OCI-LY7 (cell line): ENCODE measurements around the gene HASPIN. TPM values are rescaled to one million over a fixed set of nuclear protein-coding genes. Genes with fewer than 3 reads are reported as not detected.

Source experiments
- BruUV-seq: library from RNA; stranded (reverse); fragments of 400-500 nt; replicated peaks from 2 replicates; lab custom pipeline; 2021; lab: Mats Ljungman, UMichigan
- CTCF ChIA-PET: fragments of 300-600 bp; sonication (Branson Sonifier 250); formaldehyde crosslinking; loops from one replicate; lab custom pipeline; 2022; ENCODE audit warnings: antibody characterized with exemption; ENCODE audit not compliant: unreplicated experiment; lab: Charles Lee
- POLR2A ChIA-PET: fragments of 300-600 bp; sonication (Branson Sonifier 250); formaldehyde crosslinking; loops from one replicate; lab custom pipeline; 2022; ENCODE audit warnings: antibody characterized with exemption; lab: Charles Lee
- DNase-seq: peaks from one replicate; pipeline ENCODE4 v3.0.0-alpha.2; 2015; ENCODE audit warnings: low spot score
- H2AFZ ChIP-seq: fragments of 200-600 bp; sonication (generic), shearing (Covaris generic); 2 replicates; pipeline ENCODE4 v1.6.1; 2014; ENCODE audit warnings: mild to moderate bottlenecking, antibody characterized with exemption, low read length, moderate library complexity
- H3K27ac ChIP-seq: fragments of 200-600 bp; sonication (generic); 2 replicates; pipeline ENCODE4 v1.5.1; 2014; ENCODE audit warnings: mixed run types, low read depth, mild to moderate bottlenecking, moderate library complexity, low read length, inconsistent platforms; ENCODE audit not compliant: poor library complexity, severe bottlenecking
- H3K36me3 ChIP-seq: fragments of 200-600 bp; sonication (generic); 2 replicates; pipeline ENCODE4 v1.6.1; 2014; ENCODE audit warnings: mild to moderate bottlenecking, antibody characterized with exemption, low read length, moderate library complexity, mixed read lengths; ENCODE audit not compliant: insufficient read depth
- H3K4me1 ChIP-seq: fragments of 200-600 bp; sonication (generic); 2 replicates; pipeline ENCODE4 v1.5.1; 2014; ENCODE audit warnings: mild to moderate bottlenecking, low read length; ENCODE audit not compliant: insufficient read depth, poor library complexity, severe bottlenecking
- H3K4me2 ChIP-seq: fragments of 200-600 bp; sonication (generic); 2 replicates; pipeline ENCODE4 v1.6.1; 2014; ENCODE audit warnings: mild to moderate bottlenecking, low read length
- H3K4me3 ChIP-seq: fragments of 200-600 bp; sonication (generic); 2 replicates; pipeline ENCODE4 v1.5.1; 2014; ENCODE audit warnings: mild to moderate bottlenecking, low read depth, low read length; ENCODE audit not compliant: poor library complexity, severe bottlenecking
- H3K79me2 ChIP-seq: fragments of 200-600 bp; sonication (generic); 2 replicates; pipeline ENCODE4 v1.6.1; 2016; ENCODE audit warnings: low read depth, mild to moderate bottlenecking, low read length, moderate library complexity, mixed read lengths; ENCODE audit not compliant: insufficient read depth
- H3K9me2 ChIP-seq: fragments of 200-600 bp; sonication (generic); 2 replicates; pipeline ENCODE4 v1.6.1; 2016; ENCODE audit warnings: mild to moderate bottlenecking, low read length, mixed read lengths; ENCODE audit not compliant: insufficient read depth
- H3K9me3 ChIP-seq: fragments of 200-600 bp; sonication (generic); 2 replicates; pipeline ENCODE4 v1.6.1; 2014; ENCODE audit warnings: mild to moderate bottlenecking, mixed run types, low read length, mixed read lengths
- H4K20me1 ChIP-seq: fragments of 200-600 bp; sonication (generic); 2 replicates; pipeline ENCODE4 v1.6.1; 2014; ENCODE audit warnings: mild to moderate bottlenecking, antibody characterized with exemption, low read length, moderate library complexity, mixed read lengths; ENCODE audit not compliant: insufficient read depth
- CTCF ChIP-seq: fragments of 200-600 bp; sonication (generic); conservative IDR thresholded peaks from 2 replicates; pipeline ENCODE4 v1.5.1; 2014; ENCODE audit warnings: mild to moderate bottlenecking, antibody characterized with exemption, low read length, moderate library complexity, mixed read lengths
- EZH2phosphoT487 ChIP-seq: fragments of 200-600 bp; sonication (generic); IDR thresholded peaks from 2 replicates; pipeline ENCODE4 v1.6.1; 2018; ENCODE audit warnings: low read depth, borderline replicate concordance, mild to moderate bottlenecking, mixed run types, antibody characterized with exemption, low read length, moderate library complexity, mixed read lengths
- intact Hi-C: fragments of 100-400 bp; cut with micrococcal nuclease; formaldehyde crosslinking; loops from one replicate; pipeline ENCODE4 v1.10.0; 2022; ENCODE audit not compliant: unreplicated experiment
- total RNA-seq, 2 experiments: library from RNA; depleted of rRNA in 1 of 2; stranded (reverse); fragments of >200 nt in 1 of 2; shearing (Covaris generic) in 1 of 2; gene quantifications; 2 replicates each; pipeline ENCODE4 v1.2.3, GENCODE V29; 2014 to 2022

HASPIN gene
- total RNA-seq, 2 experiments from 2014 or later, result 66.2 to 88.6 TPM

- H3K9me2 ChIP-seq, result no peaks in the 10 kb centered on the region
- H3K9me3 ChIP-seq, result no peaks in the 10 kb centered on the region
- TF ChIP-seq CTCF (no peak), EZH2phosphoT487 (no peak)
- H2AFZ ChIP-seq, result no peak overlapping the region; the same call in 1 of the 2 replicates
- no peaks in the 10 kb centered on the region for H4K20me1 ChIP-seq
- no peaks in the 10 kb centered on the region for H3K36me3 ChIP-seq
- intact Hi-C loops, result no loop called here
- H3K4me2 ChIP-seq, result no peak overlapping the region
- H3K4me3 ChIP-seq, result no peak overlapping the region
- ChIA-PET POLR2A (no interaction called here), CTCF (interaction anchor here (2.9 kb wide), 1 partner anchor 88 kb away, joined by 16 read pairs; no protein-coding TSS in a partner anchor)
- no peak for DNase-seq
- H3K27ac ChIP-seq, result no peak overlapping the region
- no TSS peak for BruUV-seq
- H3K79me2 ChIP-seq, result no peaks in the 10 kb centered on the region
- peaks cover 11% of the 10 kb centered on the region for H3K4me1 ChIP-seq
Observed at GRCh38 chr17:3739422-3740124, 15.9 kb downstream of the HASPIN start.

- no peak for TF ChIP-seq CTCF
- TF ChIP-seq EZH2phosphoT487, result no peak
- Histone ChIP-seq H3K36me3 (no peaks in the 10 kb centered on the region), H3K9me2 (no peaks in the 10 kb centered on the region), H2AFZ (no peak overlapping the region), H3K4me2 (no peak overlapping the region), H3K4me3 (no peak overlapping the region), H4K20me1 (no peaks in the 10 kb centered on the region), H3K27ac (no peak overlapping the region), H3K9me3 (no peaks in the 10 kb centered on the region), H3K79me2 (no peaks in the 10 kb centered on the region), H3K4me1 (peaks cover 11% of the 10 kb centered on the region)
- BruUV-seq, result no TSS peak
- ChIA-PET CTCF (no interaction called here), POLR2A (interaction anchor here (0.6 to 0.7 kb wide), 3 partner anchors 63 to 136 kb away, joined by 3 read pairs; no protein-coding TSS in a partner anchor)
- DNase-seq, result no peak
- intact Hi-C loops, result no loop called here
Observed at GRCh38 chr17:3740611-3741073, 16.9 kb downstream of the HASPIN start.

GRCh38 chr17:3744014-3744413, 20.3 kb downstream of the HASPIN start:
- H2AFZ ChIP-seq, result no peak overlapping the region
- no peaks in the 10 kb centered on the region for H3K9me3 ChIP-seq
- intact Hi-C loops, result no loop called here
- H3K9me2 ChIP-seq, result no peaks in the 10 kb centered on the region
- ChIA-PET CTCF (no interaction called here), POLR2A (interaction anchor here (0.7 kb wide), 1 partner anchor 188 kb away, joined by 3 read pairs; no protein-coding TSS in a partner anchor)
- H3K27ac ChIP-seq, result no peak overlapping the region
- no peak overlapping the region for H3K4me2 ChIP-seq
- H4K20me1 ChIP-seq, result no peaks in the 10 kb centered on the region
- BruUV-seq, result no TSS peak
- peaks cover 17% of the 10 kb centered on the region for H3K4me1 ChIP-seq
- TF ChIP-seq CTCF (no peak), EZH2phosphoT487 (no peak)
- no peaks in the 10 kb centered on the region for H3K36me3 ChIP-seq
- H3K79me2 ChIP-seq, result no peaks in the 10 kb centered on the region
- no peak for DNase-seq
- no peak overlapping the region for H3K4me3 ChIP-seq
